Activated CD4-positive, alpha-beta memory T cell treated with anti-CD3 and anti-CD28 coated beads for 36 hours (primary cell): Measurements from ENCODE around the gene PEX10. TPM values are rescaled to one million over a fixed set of nuclear protein-coding genes. Genes with fewer than 3 reads are reported as not detected.

ENCODE experiments used
- CTCF ChIA-PET: fragments of 350-600 bp; sonication (Branson Sonifier 250); formaldehyde crosslinking; loops from one replicate; lab custom pipeline; 2021; ENCODE audit warnings: antibody characterized with exemption, inconsistent platforms; lab: Charles Lee
- POLR2A ChIA-PET: fragments of 350-600 bp; sonication (Branson Sonifier 250); formaldehyde crosslinking; loops from one replicate; lab custom pipeline; 2021; ENCODE audit warnings: antibody characterized with exemption; lab: Charles Lee
- DNase-seq: peaks from one replicate; pipeline ENCODE4 v3.0.0-alpha.2; 2020
- H3K27ac Mint-ChIP-seq: one replicate; pipeline ENCODE4 v1.8.0; 2021; ENCODE audit warnings: mixed read lengths
- H3K27me3 Mint-ChIP-seq: one replicate; pipeline ENCODE4 v1.8.0; 2021; ENCODE audit warnings: mixed read lengths
- H3K36me3 Mint-ChIP-seq: one replicate; pipeline ENCODE4 v1.8.0; 2021; ENCODE audit warnings: mixed read lengths
- H3K4me1 Mint-ChIP-seq: one replicate; pipeline ENCODE4 v1.8.0; 2021; ENCODE audit warnings: low read depth, mixed read lengths
- H3K4me3 Mint-ChIP-seq: one replicate; pipeline ENCODE4 v1.8.0; 2021; ENCODE audit warnings: mild to moderate bottlenecking, mixed read lengths
- H3K9me3 Mint-ChIP-seq: one replicate; pipeline ENCODE4 v1.8.0; 2021; ENCODE audit warnings: mixed read lengths
- intact Hi-C: fragments of 100-400 bp; cut with micrococcal nuclease; formaldehyde crosslinking; loops from one replicate; pipeline ENCODE4 v1.15.1; 2023
- total RNA-seq, 2 experiments: library from RNA; stranded (reverse); gene quantifications; one replicate each; pipeline ENCODE4 v1.2.3, GENCODE V29; 2021

Gene PEX10
- total RNA-seq, 2 experiments from 2014 or later = 14.8 to 15.4 TPM

GRCh38 chr1:2380816-2381591 is 31.4 kb downstream of the PEX10 start:
- POLR2A ChIA-PET = interaction anchor here (1.3 to 1.6 kb wide), 2 partner anchors 152 to 186 kb away, joined by 4 to 12 read pairs; partner anchors contain the start of gene FAAP20
- no peaks in the 10 kb centered on the region for H3K9me3 Mint-ChIP-seq
- DNase-seq = no peak
- CTCF ChIA-PET = interaction anchor here (0.6 to 17.5 kb wide), 28 partner anchors 10 to 291 kb away, joined by 3 to 409 read pairs (median 4); partner anchors contain the start of genes FAAP20, MORN1 and RER1
- H3K36me3 Mint-ChIP-seq = no peaks in the 10 kb centered on the region
- intact Hi-C loops = loop anchor here (1.0 kb wide), 1 partner anchor 186 kb away; no protein-coding TSS in a partner anchor
- no peak overlapping the region for H3K27ac Mint-ChIP-seq
- no peaks in the 10 kb centered on the region for H3K27me3 Mint-ChIP-seq
- no peak overlapping the region for H3K4me3 Mint-ChIP-seq
- no peaks in the 10 kb centered on the region for H3K4me1 Mint-ChIP-seq

- Mint-ChIP-seq H3K9me3 (no peaks in the 10 kb centered on the region), H3K36me3 (no peaks in the 10 kb centered on the region), H3K4me1 (no peaks in the 10 kb centered on the region), H3K27me3 (no peaks in the 10 kb centered on the region), H3K4me3 (no peak overlapping the region), H3K27ac (no peak overlapping the region)
- POLR2A ChIA-PET = no interaction called here
- no peak for DNase-seq
- CTCF ChIA-PET = interaction anchor here (1.0 to 17.5 kb wide), 3 partner anchors 174 to 184 kb away, joined by 3 to 409 read pairs (median 3); partner anchors contain the start of gene FAAP20
- intact Hi-C loops = no loop called here
Observed at GRCh38 chr1:2379733-2380404, 32.5 kb downstream of the PEX10 start.

DNA sequence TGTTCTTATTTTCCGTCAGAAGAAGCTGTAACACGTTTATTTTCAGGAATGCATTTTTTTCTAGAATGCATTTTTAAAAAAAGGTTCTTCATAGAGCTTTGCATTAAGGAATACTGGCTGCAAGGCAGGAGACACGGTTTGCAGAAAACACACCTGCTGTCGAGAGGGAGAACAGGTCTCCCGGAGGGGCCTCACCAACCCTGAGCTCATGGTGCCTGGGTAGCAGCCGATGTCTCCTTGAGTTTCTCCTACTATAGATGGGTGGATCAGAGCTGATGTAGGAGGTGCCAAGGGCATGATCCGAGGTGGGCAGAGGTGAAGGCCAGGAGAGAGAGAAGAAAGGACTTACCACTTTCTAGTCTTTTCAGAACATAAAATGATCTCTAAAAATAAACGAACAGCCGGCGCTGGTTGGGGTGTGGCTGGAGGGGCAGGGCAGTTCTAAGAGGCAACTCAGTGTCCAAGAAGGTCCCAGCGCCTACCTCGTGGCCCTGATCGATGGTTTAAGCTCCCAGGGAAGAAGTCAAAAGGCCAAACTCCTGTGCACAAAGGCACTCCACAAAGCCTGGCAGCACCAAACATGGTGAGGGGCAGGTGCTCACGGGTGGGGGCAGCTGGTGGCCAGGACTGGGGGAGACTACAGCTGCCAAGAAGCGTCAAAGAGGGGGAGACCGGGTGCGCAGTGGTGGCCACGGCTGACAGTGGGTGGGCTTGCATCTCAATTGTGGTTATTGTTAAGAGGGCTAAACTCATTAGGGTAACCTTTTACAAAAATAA is 33.2 kb downstream of the PEX10 start:
- no peak overlapping the region for H3K27ac Mint-ChIP-seq
- no peaks in the 10 kb centered on the region for H3K9me3 Mint-ChIP-seq
- H3K4me3 Mint-ChIP-seq = no peak overlapping the region
- H3K27me3 Mint-ChIP-seq = no peaks in the 10 kb centered on the region
- ChIA-PET POLR2A (no interaction called here), CTCF (interaction anchor here (0.9 to 17.5 kb wide), 3 partner anchors 150 to 183 kb away, joined by 3 to 409 read pairs (median 3); partner anchors contain the start of gene FAAP20)
- H3K36me3 Mint-ChIP-seq = no peaks in the 10 kb centered on the region
- no peaks in the 10 kb centered on the region for H3K4me1 Mint-ChIP-seq
- no peak for DNase-seq
- intact Hi-C loops = no loop called here

- H3K9me3 Mint-ChIP-seq = no peaks in the 10 kb centered on the region
- DNase-seq = no peak
- intact Hi-C loops = no loop called here
- H3K27me3 Mint-ChIP-seq = no peaks in the 10 kb centered on the region
- H3K4me3 Mint-ChIP-seq = no peak overlapping the region
- ChIA-PET POLR2A (no interaction called here), CTCF (interaction anchor here (1.2 to 17.5 kb wide), 2 partner anchors 173 to 182 kb away, joined by 3 to 409 read pairs; partner anchors contain the start of gene FAAP20)
- H3K27ac Mint-ChIP-seq = no peak overlapping the region
- H3K36me3 Mint-ChIP-seq = no peaks in the 10 kb centered on the region
- no peaks in the 10 kb centered on the region for H3K4me1 Mint-ChIP-seq
Observed at GRCh38 chr1:2378441-2378851, 33.9 kb downstream of the PEX10 start.

DNA sequence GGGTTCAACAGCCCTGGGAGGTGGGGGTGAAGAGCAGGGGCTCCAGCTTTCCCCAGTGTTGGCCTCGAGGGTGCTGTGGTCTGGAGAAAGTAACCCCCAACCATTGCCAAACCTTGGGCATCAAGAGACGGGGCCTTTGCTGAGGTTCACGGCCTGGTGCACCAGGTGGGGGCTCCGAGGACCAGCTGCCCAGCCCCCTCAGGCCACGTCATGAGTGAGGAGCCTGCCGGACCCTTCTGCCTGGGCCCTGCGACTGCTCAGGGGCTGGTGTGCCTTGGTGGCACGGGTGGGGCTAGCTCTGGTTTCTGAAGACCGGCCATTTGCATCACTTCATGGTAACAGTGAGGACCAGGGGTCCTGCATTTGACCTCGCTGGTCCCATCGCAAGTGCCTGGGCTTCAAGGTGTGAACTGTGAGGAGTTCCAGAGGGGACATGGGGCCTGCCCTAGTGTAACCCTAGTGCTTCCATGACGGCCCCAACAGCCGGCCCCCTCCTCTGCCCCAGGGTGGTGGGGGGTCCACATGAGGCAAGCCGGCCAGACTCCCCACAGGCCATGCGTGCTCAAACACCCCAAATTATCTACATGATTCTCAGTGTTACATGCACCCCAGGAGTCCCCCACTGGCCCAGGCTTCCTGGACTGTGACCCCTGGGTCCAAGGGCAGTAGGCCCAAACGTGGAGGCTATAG is 34.5 kb downstream of the PEX10 start:
- no peaks in the 10 kb centered on the region for H3K9me3 Mint-ChIP-seq
- no peaks in the 10 kb centered on the region for H3K4me1 Mint-ChIP-seq
- H3K4me3 Mint-ChIP-seq = no peak overlapping the region
- intact Hi-C loops = no loop called here
- no peaks in the 10 kb centered on the region for H3K27me3 Mint-ChIP-seq
- no peaks in the 10 kb centered on the region for H3K36me3 Mint-ChIP-seq
- ChIA-PET CTCF (interaction anchor here (17.5 kb wide), 1 partner anchor 182 kb away, joined by 409 read pairs; the partner anchor contains the start of gene FAAP20), POLR2A (no interaction called here)
- H3K27ac Mint-ChIP-seq = no peak overlapping the region
- DNase-seq = no peak

- DNase-seq = no peak
- CTCF ChIA-PET = interaction anchor here (17.5 kb wide), 1 partner anchor 181 kb away, joined by 409 read pairs; the partner anchor contains the start of gene FAAP20
- no peak overlapping the region for H3K27ac Mint-ChIP-seq
- H3K36me3 Mint-ChIP-seq = no peaks in the 10 kb centered on the region
- H3K4me3 Mint-ChIP-seq = no peak overlapping the region
- H3K27me3 Mint-ChIP-seq = no peaks in the 10 kb centered on the region
- intact Hi-C loops = no loop called here
- POLR2A ChIA-PET = no interaction called here
- no peaks in the 10 kb centered on the region for H3K9me3 Mint-ChIP-seq
- H3K4me1 Mint-ChIP-seq = no peaks in the 10 kb centered on the region
Observed at GRCh38 chr1:2376931-2377672, 35.3 kb downstream of the PEX10 start.

GRCh38 chr1:2376261-2376741 is 36.1 kb downstream of the PEX10 start:
- no peak overlapping the region for H3K4me3 Mint-ChIP-seq
- intact Hi-C loops = no loop called here
- ChIA-PET CTCF (no interaction called here), POLR2A (no interaction called here)
- H3K27me3 Mint-ChIP-seq = no peaks in the 10 kb centered on the region
- H3K27ac Mint-ChIP-seq = no peak overlapping the region
- H3K4me1 Mint-ChIP-seq = no peaks in the 10 kb centered on the region
- H3K36me3 Mint-ChIP-seq = no peaks in the 10 kb centered on the region
- no peaks in the 10 kb centered on the region for H3K9me3 Mint-ChIP-seq
- DNase-seq = no peak

DNA sequence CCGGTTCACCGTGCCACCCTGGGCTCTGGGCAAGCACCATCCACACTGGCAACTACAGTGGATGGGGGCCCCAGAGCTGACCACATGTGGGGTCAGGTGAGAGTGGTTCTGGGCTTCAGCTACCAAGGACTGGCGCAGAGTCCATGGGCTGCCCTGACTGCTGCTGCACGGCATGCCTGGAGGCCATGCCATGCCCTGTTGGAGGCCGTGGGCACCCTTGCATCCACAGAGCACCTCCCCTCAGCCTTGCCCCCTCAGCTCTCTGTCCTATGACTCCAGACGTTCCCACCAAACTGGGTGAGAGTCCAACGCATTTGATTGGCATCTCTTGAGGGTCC is 36.5 kb downstream of the PEX10 start:
- ChIA-PET POLR2A (no interaction called here), CTCF (no interaction called here)
- no peak for DNase-seq
- Mint-ChIP-seq H3K9me3 (no peaks in the 10 kb centered on the region), H3K4me1 (no peaks in the 10 kb centered on the region), H3K4me3 (no peak overlapping the region), H3K36me3 (no peaks in the 10 kb centered on the region), H3K27ac (no peak overlapping the region), H3K27me3 (no peaks in the 10 kb centered on the region)
- intact Hi-C loops = no loop called here

GRCh38 chr1:2375246-2375922 is 37.0 kb downstream of the PEX10 start:
- no peak overlapping the region for H3K27ac Mint-ChIP-seq
- H3K4me3 Mint-ChIP-seq = no peak overlapping the region
- no peaks in the 10 kb centered on the region for H3K9me3 Mint-ChIP-seq
- ChIA-PET CTCF (interaction anchor here (0.6 kb wide), 1 partner anchor 76 kb away, joined by 9 read pairs; no protein-coding TSS in a partner anchor), POLR2A (no interaction called here)
- no peak for DNase-seq
- no peaks in the 10 kb centered on the region for H3K4me1 Mint-ChIP-seq
- intact Hi-C loops = no loop called here
- H3K36me3 Mint-ChIP-seq = no peaks in the 10 kb centered on the region
- no peaks in the 10 kb centered on the region for H3K27me3 Mint-ChIP-seq

DNA sequence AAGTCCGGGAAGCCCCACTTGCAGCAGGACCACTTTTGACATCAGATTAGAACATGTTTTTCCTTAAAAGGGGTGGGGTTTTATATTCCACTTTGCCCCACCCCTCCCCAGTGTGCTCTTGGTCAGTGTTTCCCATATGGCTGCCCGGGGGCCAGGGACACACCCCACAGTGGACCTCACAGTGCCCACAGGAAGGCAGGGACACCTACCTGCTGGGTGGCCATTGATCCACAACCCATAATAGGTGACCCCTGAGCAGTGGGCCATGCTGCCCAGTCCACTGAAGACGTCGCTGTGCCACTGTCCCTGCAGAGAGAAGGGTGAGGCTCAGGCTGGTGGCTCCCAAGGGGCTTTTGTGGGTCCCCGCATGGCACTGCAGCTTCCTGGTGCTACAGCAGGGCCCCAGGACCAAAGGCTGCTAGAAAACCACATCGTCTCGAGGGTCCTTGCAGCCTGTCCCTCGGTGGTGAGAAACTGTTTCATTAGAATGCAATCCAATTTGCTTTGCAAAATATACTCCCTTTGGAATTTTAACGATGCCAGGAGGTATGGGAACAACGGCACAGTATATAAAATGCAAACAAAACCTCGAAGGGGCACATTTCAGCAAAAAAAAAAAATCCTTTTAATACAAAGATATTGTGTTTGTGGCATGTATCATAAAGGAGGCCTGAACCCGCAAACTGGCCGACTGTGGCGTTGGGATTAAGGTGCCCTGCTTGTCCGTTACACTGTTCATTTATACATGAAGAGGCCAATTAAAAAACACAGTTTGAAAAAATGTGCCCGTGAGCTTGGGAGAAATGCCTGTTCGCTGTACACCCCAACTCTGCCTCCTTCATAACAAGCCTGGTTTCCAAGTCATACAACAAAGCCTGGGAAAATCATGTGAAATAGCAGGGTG is 37.9 kb downstream of the PEX10 start:
- no peak overlapping the region for H3K4me3 Mint-ChIP-seq
- no peaks in the 10 kb centered on the region for H3K36me3 Mint-ChIP-seq
- no peak for DNase-seq
- ChIA-PET POLR2A (no interaction called here), CTCF (interaction anchor here (0.6 kb wide), 1 partner anchor 75 kb away, joined by 9 read pairs; no protein-coding TSS in a partner anchor)
- intact Hi-C loops = no loop called here
- H3K27ac Mint-ChIP-seq = no peak overlapping the region
- no peaks in the 10 kb centered on the region for H3K4me1 Mint-ChIP-seq
- H3K9me3 Mint-ChIP-seq = no peaks in the 10 kb centered on the region
- H3K27me3 Mint-ChIP-seq = no peaks in the 10 kb centered on the region
